ENCODE measurements around the gene CEP128. TPM values are rescaled to one million over a fixed set of nuclear protein-coding genes. Genes with fewer than 3 reads are reported as not detected.

CEP128 gene
- total RNA-seq, 1 experiment from 2014 or later: 16.7 TPM

GRCh38 chr14:80658733-80659132 is 282.8 kb downstream of the CEP128 start:
- DNase-seq: no peak
- H3K27me3 ChIP-seq (replicated peaks; ENCODE audit: control insufficient read depth, insufficient read depth, low read length): no peaks in the 10 kb centered on the region
- H3K4me1 ChIP-seq: peaks cover under 1% of the 10 kb centered on the region; the same call in 1 of the 2 replicates
- Mint-ChIP-seq H3K36me3 (ENCODE audit: insufficient read depth, unreplicated experiment) (no peaks in the 10 kb centered on the region), H3K27ac (ENCODE audit: unreplicated experiment) (no peak overlapping the region), H3K4me3 (ENCODE audit: unreplicated experiment) (no peak overlapping the region), H3K4me1 (ENCODE audit: low read depth, unreplicated experiment) (peaks cover under 1% of the 10 kb centered on the region), H3K9me3 (ENCODE audit: unreplicated experiment) (no peaks in the 10 kb centered on the region), H3K27me3 (ENCODE audit: insufficient read depth, unreplicated experiment) (no peaks in the 10 kb centered on the region)
- POLR2A ChIA-PET: no interaction called here
- intact Hi-C loops (cut with micrococcal nuclease; ENCODE audit: unreplicated experiment): no loop called here
- H3K36me3 ChIP-seq (ENCODE audit: control insufficient read depth, insufficient read depth, low read length): no peaks in the 10 kb centered on the region
- H3K4me3 ChIP-seq (ENCODE audit: low read depth, low read length): no peak overlapping the region
- no peaks in the 10 kb centered on the region for H3K9me3 ChIP-seq
- CTCF ChIA-PET: no interaction called here
- no peak for TF ChIP-seq CTCF (IDR thresholded peaks at IDR 0.05; ENCODE audit: insufficient read depth in 1 of 2, low read depth in 1 of 2, low read length in 1 of 2, severe bottlenecking in 1 of 2, unreplicated experiment in 1 of 2)
- BruUV-seq (replicated peaks): no TSS peak

- H3K27me3 ChIP-seq (replicated peaks; ENCODE audit: control insufficient read depth, insufficient read depth, low read length): no peaks in the 10 kb centered on the region
- intact Hi-C loops (cut with micrococcal nuclease; ENCODE audit: unreplicated experiment): no loop called here
- BruUV-seq (replicated peaks): no TSS peak
- no peak overlapping the region for H3K4me3 Mint-ChIP-seq (ENCODE audit: unreplicated experiment)
- H3K27ac Mint-ChIP-seq (ENCODE audit: unreplicated experiment): no peak overlapping the region
- no peak for TF ChIP-seq CTCF (IDR thresholded peaks at IDR 0.05; ENCODE audit: insufficient read depth in 1 of 2, low read depth in 1 of 2, low read length in 1 of 2, severe bottlenecking in 1 of 2, unreplicated experiment in 1 of 2)
- no peaks in the 10 kb centered on the region for H3K9me3 ChIP-seq
- H3K27me3 Mint-ChIP-seq (ENCODE audit: insufficient read depth, unreplicated experiment): no peaks in the 10 kb centered on the region
- DNase-seq: no peak
- ChIA-PET CTCF (no interaction called here), POLR2A (no interaction called here)
- H3K36me3 ChIP-seq (ENCODE audit: control insufficient read depth, insufficient read depth, low read length): no peaks in the 10 kb centered on the region
- H3K4me1 Mint-ChIP-seq (ENCODE audit: low read depth, unreplicated experiment): no peaks in the 10 kb centered on the region
- no peaks in the 10 kb centered on the region for H3K36me3 Mint-ChIP-seq (ENCODE audit: insufficient read depth, unreplicated experiment)
- no peak overlapping the region for H3K4me3 ChIP-seq (ENCODE audit: low read depth, low read length)
- no peaks in the 10 kb centered on the region for H3K9me3 Mint-ChIP-seq (ENCODE audit: unreplicated experiment)
- H3K4me1 ChIP-seq: no peaks in the 10 kb centered on the region
Measured at GRCh38 chr14:80658155-80658554, 283.4 kb downstream of the CEP128 start.

- no peak for TF ChIP-seq CTCF (IDR thresholded peaks at IDR 0.05; ENCODE audit: insufficient read depth in 1 of 2, low read depth in 1 of 2, low read length in 1 of 2, severe bottlenecking in 1 of 2, unreplicated experiment in 1 of 2)
- Histone ChIP-seq H3K27me3 (replicated peaks; ENCODE audit: control insufficient read depth, insufficient read depth, low read length) (no peaks in the 10 kb centered on the region), H3K4me1 (no peaks in the 10 kb centered on the region), H3K9me3 (no peaks in the 10 kb centered on the region), H3K36me3 (ENCODE audit: control insufficient read depth, insufficient read depth, low read length) (no peaks in the 10 kb centered on the region), H3K4me3 (ENCODE audit: low read depth, low read length) (no peak overlapping the region)
- no TSS peak for BruUV-seq (replicated peaks)
- Mint-ChIP-seq H3K36me3 (ENCODE audit: insufficient read depth, unreplicated experiment) (no peaks in the 10 kb centered on the region), H3K4me3 (ENCODE audit: unreplicated experiment) (no peak overlapping the region), H3K27ac (ENCODE audit: unreplicated experiment) (no peak overlapping the region), H3K9me3 (ENCODE audit: unreplicated experiment) (peaks cover 9% of the 10 kb centered on the region), H3K4me1 (ENCODE audit: low read depth, unreplicated experiment) (no peaks in the 10 kb centered on the region), H3K27me3 (ENCODE audit: insufficient read depth, unreplicated experiment) (no peaks in the 10 kb centered on the region)
- DNase-seq: no peak
- POLR2A ChIA-PET: no interaction called here
- intact Hi-C loops (cut with micrococcal nuclease; ENCODE audit: unreplicated experiment): no loop called here
- CTCF ChIA-PET: no interaction called here
Measured at GRCh38 chr14:80653956-80654355, 287.6 kb downstream of the CEP128 start.

Data from Caco-2 (cell line).